Breast epithelium (tissue), 3 donors: Measurements from ENCODE around the gene CNBD2.

Experiments
- CTCF ChIP-seq, 3 donors: fragments of 450-650 bp; IDR thresholded peaks; one replicate each; pipeline ENCODE4 v1.5.1; 2016 to 2017; ENCODE audit warnings: antibody characterized with exemption in 3 of 3, mild to moderate bottlenecking in 3 of 3, moderate library complexity in 3 of 3
- POLR2A ChIP-seq: fragments of 450-650 bp; IDR thresholded peaks from one replicate; pipeline ENCODE4 v1.6.1; 2016; ENCODE audit warnings: antibody characterized with exemption, mild to moderate bottlenecking, moderate library complexity
- POLR2AphosphoS5 ChIP-seq, 3 donors: sonication (generic); formaldehyde crosslinking; IDR thresholded peaks; one replicate each; pipeline ENCODE4 v1.6.1; 2017; ENCODE audit warnings: antibody characterized with exemption in 3 of 3

GRCh38 chr20:36002855-36003254 lies 34.5 kb downstream of the CNBD2 start:
- TF ChIP-seq POLR2AphosphoS5 (IDR thresholded peaks at IDR 0.05) (no peak), CTCF (IDR thresholded peaks at IDR 0.05) (no peak), POLR2A (no peak)
